OCI-LY7 (cell line): Measurements from ENCODE around the gene ZNF547.

Experiments
- CTCF ChIP-seq: fragments of 200-600 bp; sonication (generic); conservative IDR thresholded peaks from 2 replicates; pipeline ENCODE4 v1.5.1; 2014; ENCODE audit warnings: mild to moderate bottlenecking, antibody characterized with exemption, low read length, moderate library complexity, mixed read lengths
- EZH2phosphoT487 ChIP-seq: fragments of 200-600 bp; sonication (generic); IDR thresholded peaks from 2 replicates; pipeline ENCODE4 v1.6.1; 2018; ENCODE audit warnings: low read depth, borderline replicate concordance, mild to moderate bottlenecking, mixed run types, antibody characterized with exemption, low read length, moderate library complexity, mixed read lengths

DNA sequence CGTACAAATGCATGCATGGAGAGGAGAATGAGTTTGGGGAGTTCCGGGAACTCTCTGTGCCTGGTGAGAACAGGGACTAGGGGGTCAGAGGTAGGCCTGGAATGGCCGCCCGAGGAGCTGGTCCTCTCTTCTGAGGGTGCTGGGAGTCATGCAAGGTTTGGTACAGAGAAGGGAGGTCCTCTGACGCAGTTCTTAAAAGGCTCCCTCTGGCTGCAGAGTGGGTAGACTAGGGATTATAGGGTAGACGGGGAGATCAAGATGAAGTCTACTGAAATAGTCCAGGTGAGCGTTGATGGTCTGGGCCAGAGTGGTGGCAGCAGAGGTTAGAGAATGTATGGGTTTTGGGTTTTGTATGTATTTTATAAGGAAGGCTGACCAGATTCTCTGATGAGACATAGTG lies 11.5 kb upstream of the ZNF547 start:
- TF ChIP-seq CTCF (no peak), EZH2phosphoT487 (no peak)
